ENCODE measurements around the gene CDO1.

CDO1 gene

DNA sequence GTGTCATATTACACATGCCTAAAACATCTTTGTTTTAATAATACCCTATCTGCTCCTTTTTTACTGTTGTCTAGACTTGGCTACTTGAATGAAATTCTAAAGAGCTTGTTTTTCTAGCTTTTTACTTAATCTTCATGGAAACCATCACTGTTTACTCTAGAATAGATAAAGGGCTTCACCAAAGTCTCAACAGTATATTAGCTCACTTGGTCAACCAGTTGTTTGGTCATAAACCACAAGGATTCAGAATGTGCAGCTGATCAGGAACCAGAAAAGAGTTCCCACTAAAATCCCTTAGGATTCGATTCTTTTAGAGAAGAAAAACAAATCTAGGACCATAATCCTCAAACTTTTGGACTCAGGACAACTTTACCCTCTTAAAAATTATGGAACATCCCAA is 38.0 kb downstream of the CDO1 start:
- DNase-seq, result no peak

DNA sequence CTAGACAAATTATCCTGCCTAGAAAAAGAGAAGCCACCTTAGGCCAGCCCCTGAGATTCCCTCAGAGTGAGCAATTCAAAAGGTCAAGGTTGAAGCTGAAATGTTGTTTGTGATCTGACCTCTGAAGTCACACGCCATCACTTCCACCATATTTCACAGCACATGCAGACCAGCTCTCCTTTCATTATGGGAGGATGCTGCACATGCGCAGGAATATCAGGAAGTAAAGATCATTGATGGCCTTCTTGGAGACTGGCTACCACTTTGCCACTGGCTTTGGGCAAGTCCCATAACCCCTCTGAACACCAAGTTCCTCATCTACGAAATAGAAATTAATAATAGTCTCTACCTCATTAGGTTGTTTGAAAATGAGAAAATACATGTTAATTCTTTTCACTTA is 39.5 kb downstream of the CDO1 start:
- DNase-seq, result no peak

DNA sequence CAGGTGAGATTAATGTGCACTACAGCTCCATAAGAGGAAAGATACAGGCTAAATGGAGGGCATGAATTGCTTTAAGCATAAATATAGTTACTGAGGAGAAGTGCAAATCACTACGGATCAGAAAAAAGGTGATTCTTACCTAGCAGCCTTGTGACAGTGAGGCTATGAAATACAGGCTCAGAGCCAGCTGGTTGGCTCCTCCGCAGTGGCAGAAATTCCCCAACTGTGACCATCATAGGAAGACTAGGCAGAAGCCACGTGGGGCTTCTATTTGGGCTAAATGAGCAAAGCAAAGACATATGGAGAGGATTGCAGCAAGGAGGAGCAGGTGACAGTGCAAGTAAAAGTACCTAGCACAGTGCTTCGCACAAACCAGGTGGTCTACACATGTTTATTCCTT is 40.5 kb downstream of the CDO1 start:
- no peak for DNase-seq

DNA sequence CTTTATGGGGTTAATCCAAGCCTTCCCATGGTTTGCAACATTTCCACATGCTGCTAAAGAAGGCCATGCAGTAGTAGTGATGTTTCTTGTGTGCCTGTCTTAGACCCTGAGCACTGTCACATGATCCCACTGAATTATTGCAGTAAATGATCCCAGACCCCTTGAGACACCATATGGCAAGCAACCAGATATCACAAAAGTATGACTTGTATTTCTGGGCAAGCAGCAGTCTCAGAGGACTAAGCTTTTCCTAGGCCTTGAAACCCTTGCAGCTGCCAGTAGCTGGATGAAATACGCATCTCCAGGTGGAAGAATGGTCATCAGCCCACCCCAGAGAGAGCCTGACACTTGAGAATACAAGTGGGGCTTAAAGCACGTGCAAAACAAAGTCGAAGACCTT is 41.8 kb downstream of the CDO1 start:
- DNase-seq, result no peak

DNA sequence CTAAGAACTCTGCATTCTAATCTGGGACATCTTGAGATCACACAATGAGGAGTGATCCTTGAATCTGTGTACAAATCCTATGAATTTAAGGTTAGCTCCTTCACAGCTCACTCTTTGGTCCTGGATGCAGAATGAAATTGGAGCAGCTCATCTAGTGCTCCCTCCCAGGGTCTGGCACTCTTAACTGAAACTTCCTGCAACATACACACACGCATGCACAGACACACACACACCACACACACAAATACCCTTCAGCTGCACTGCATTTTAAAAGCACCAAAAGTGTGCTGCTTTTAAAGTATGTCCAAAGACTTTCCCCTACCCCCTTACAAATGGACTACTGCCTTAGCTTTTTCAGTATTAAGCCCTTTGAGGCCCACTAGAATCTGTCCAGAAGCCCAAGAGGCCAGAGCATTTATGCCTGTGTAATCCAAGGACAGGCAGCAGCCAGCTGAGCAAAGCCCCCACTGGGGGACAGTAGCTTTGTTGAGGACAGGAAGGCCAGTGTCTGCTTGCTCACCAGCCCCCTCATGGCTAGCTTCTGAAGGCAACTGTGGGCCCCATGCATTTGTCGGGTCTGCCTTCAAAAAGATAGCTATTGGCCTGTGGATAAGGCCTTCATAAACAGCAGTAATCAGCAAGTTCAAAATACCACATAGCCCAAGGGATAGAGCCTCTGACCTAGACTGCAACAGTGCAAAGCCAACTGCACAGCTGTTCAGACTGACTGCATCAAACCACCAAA is 43.6 kb downstream of the CDO1 start:
- DNase-seq, result no peak

DNA sequence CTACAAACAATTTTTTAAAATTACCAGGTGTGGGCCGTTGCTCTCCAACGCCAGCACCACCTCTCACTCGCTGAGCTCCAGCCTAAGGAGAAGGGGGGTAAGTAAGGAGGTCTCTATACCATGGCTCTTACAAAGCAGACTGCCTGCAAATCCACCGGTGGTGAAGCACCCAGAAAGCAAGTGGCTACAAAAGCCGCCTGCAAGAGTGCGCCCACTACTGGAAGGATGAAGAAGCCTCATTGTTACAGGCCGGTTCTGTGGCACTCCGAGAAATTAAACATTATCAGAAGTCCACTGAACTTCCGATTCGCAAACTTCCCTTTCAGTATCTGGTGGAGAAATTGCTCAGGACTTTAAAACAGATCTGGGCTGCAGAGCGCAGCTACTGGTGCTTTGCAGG is 46.0 kb downstream of the CDO1 start:
- peak in 1 of 2 donors; percentile 2 for DNase-seq

DNA sequence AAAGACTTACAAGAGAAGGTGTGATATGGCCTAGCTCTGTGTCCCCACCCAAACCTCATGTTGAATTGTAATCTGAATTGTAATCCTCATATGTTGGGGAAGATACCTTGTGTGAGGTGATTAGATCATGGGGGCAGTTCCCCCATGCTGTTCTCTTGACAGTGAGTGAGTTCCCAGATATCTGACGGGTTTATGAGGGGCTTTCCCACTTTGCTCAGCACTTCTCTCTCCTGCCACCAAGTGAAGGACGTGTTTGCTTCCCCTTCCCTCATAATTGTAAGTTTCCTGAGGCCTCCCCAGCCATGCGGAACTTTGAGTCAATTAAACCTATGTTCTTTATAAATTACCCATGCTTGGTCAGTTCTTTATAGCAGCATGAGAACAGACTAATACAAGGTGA is 49.0 kb downstream of the CDO1 start:
- DNase-seq, result no peak

DNA sequence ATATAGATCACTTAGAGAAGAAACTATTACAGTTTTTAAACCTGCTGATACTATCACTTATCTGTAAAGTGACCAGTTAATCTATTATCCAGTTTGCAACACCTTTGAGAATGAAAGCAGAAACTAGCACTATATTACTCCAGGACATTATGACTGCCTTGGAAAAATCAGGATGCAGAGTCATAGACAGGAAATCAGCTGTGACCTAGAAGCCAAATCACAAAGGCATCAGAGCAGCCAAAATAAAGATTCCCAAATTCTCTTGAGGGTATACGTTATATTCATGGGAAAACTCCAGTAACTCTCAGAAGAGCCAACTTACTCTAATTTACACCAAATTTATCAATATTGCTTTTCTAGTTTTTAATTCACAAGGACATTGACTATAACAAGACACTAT is 49.9 kb downstream of the CDO1 start:
- DNase-seq, result no peak

DNA sequence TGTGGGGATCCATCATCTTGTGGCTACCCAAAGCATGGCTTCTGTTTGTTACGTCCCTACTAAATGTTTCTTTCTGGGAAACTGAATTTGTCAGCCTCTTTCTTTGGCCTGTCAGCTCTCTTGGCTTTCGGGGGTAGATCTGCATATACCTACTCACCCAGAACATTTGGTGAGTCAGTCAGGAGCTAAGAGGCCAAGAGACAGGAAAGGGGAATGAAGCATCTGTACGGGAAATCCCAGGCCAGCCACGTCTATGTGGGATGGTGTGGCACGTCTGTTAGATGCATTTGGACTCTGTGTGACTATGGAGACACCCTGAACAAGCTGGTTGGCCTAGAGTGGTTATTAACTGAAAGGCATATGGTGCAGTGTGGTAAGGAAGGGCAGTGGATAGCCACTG is 58.1 kb downstream of the CDO1 start:
- no peak for DNase-seq

DNA sequence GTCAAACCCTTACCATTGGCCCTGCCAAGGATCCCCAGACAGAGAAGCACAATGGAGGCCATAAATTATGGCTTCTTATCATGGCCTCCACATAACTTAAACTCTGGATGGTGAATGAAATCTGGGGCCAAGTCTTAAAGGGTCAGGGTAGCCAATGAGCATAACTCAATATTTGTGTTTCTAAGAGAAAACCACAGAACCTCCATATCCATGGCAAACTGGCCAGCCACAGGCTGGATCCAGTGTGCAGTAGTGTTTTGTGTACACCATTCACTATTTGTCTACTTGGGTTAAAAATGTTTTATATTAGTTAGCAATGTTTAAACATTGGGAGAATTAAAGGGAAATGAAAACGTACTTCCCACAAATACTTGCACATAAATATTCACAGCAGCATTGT is 60.8 kb downstream of the CDO1 start:
- no peak for DNase-seq
